Measurements from ENCODE around the gene LIN37. TPM values are rescaled to one million over a fixed set of nuclear protein-coding genes. Genes with fewer than 3 reads are reported as not detected.
A peak's percentile ranks its signal among the peaks of the same experiment; 100 is the strongest.

The LIN37 gene
- total and polyA plus RNA-seq, 9 of the 15 experiments (the other 6 are each of a cell fraction or from before 2014, with no cell fraction given) = 1.2 to 12.5 (median 8.6) TPM

GRCh38 chr19:35716801-35717664 lies 31.3 kb upstream of the LIN37 start (continued):
- TF ChIP-seq, protein P1, sequence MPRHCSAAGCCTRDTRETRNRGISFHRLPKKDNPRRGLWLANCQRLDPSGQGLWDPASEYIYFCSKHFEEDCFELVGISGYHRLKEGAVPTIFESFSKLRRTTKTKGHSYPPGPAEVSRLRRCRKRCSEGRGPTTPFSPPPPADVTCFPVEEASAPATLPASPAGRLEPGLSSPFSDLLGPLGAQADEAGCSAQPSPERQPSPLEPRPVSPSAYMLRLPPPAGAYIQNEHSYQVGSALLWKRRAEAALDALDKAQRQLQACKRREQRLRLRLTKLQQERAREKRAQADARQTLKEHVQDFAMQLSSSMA (CRISPR knock-in tag; IDR thresholded peaks at IDR 0.05) = no peak
- TF ChIP-seq EHMT2 (IDR thresholded peaks at IDR 0.05) (peak; percentile 34; the same call in 1 of the 2 replicates), MNT (conservative IDR thresholded peaks at IDR 0.05) (peak; percentile 80 to 88), ZNF197 (CRISPR knock-in tag; IDR thresholded peaks at IDR 0.05; ENCODE audit: low read depth) (peak; percentile 78; the same call in 1 of the 2 replicates), CGGBP1 (CRISPR knock-in tag; IDR thresholded peaks at IDR 0.05) (no peak), SOX6 (IDR thresholded peaks at IDR 0.05) (peak; percentile 85), CBFB (CRISPR knock-in tag; IDR thresholded peaks at IDR 0.05) (peak; percentile 62; the same call in 1 of the 2 replicates), CHD1 (IDR thresholded peaks at IDR 0.05; ENCODE audit: low read length) (no peak), BRF2 (IDR thresholded peaks at IDR 0.05; ENCODE audit: borderline replicate concordance, insufficient read depth, insufficient read length) (no peak), ZNF232 (CRISPR knock-in tag; IDR thresholded peaks at IDR 0.05) (no peak), GABPB2 (CRISPR knock-in tag; conservative IDR thresholded peaks at IDR 0.05) (no peak), THAP12 (CRISPR knock-in tag; IDR thresholded peaks at IDR 0.05) (0 out of 2 replicates have a peak, but pooled peaks have one; percentile 11), MTA1 (IDR thresholded peaks at IDR 0.05; ENCODE audit: borderline replicate concordance) (peak; percentile 78; the same call in 1 of the 2 replicates), RFX7 (CRISPR knock-in tag; IDR thresholded peaks at IDR 0.05) (no peak), ZNF175 (CRISPR knock-in tag; IDR thresholded peaks at IDR 0.05; ENCODE audit: low read depth) (0 out of 2 replicates have a peak, but pooled peaks have one; percentile 60)
- TF ChIP-seq, protein P2, sequence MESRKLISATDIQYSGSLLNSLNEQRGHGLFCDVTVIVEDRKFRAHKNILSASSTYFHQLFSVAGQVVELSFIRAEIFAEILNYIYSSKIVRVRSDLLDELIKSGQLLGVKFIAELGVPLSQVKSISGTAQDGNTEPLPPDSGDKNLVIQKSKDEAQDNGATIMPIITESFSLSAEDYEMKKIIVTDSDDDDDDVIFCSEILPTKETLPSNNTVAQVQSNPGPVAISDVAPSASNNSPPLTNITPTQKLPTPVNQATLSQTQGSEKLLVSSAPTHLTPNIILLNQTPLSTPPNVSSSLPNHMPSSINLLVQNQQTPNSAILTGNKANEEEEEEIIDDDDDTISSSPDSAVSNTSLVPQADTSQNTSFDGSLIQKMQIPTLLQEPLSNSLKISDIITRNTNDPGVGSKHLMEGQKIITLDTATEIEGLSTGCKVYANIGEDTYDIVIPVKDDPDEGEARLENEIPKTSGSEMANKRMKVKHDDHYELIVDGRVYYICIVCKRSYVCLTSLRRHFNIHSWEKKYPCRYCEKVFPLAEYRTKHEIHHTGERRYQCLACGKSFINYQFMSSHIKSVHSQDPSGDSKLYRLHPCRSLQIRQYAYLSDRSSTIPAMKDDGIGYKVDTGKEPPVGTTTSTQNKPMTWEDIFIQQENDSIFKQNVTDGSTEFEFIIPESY (CRISPR knock-in tag; IDR thresholded peaks at IDR 0.05) = peak; percentile 45; the same call in 1 of the 2 replicates
- TF ChIP-seq, protein P3, sequence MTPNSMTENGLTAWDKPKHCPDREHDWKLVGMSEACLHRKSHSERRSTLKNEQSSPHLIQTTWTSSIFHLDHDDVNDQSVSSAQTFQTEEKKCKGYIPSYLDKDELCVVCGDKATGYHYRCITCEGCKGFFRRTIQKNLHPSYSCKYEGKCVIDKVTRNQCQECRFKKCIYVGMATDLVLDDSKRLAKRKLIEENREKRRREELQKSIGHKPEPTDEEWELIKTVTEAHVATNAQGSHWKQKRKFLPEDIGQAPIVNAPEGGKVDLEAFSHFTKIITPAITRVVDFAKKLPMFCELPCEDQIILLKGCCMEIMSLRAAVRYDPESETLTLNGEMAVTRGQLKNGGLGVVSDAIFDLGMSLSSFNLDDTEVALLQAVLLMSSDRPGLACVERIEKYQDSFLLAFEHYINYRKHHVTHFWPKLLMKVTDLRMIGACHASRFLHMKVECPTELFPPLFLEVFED (CRISPR knock-in tag; conservative IDR thresholded peaks at IDR 0.05) = no peak

Data from K562 (cell line).